Femur (tissue), 1 donor: ENCODE data around the gene MKNK2.

Experiments
- DNase-seq: peaks from one replicate; pipeline ENCODE4 v3.0.0-alpha.2; 2017

Gene MKNK2

DNA sequence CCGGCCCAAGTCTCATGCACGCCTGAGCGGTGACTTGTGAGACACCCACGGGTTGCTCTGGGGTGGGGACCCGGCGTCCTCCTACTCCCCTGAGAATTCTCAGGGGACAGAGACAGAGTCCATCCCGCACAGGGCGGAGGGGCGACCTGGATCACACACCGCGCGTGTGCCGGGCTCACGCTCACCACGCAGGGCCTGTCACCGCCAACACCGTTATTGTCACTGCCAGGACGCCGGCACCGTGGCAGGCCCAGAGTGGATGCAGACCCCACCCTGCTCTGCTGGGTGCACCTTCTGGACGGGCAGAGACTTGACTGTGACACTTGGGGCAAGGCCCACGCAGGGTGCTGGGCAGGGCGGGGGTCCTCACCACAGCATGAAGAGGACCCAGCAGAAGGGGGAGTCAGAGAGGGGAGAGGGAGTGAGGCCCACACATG lies 28.8 kb upstream of the MKNK2 start:
- DNase-seq = no peak

DNA sequence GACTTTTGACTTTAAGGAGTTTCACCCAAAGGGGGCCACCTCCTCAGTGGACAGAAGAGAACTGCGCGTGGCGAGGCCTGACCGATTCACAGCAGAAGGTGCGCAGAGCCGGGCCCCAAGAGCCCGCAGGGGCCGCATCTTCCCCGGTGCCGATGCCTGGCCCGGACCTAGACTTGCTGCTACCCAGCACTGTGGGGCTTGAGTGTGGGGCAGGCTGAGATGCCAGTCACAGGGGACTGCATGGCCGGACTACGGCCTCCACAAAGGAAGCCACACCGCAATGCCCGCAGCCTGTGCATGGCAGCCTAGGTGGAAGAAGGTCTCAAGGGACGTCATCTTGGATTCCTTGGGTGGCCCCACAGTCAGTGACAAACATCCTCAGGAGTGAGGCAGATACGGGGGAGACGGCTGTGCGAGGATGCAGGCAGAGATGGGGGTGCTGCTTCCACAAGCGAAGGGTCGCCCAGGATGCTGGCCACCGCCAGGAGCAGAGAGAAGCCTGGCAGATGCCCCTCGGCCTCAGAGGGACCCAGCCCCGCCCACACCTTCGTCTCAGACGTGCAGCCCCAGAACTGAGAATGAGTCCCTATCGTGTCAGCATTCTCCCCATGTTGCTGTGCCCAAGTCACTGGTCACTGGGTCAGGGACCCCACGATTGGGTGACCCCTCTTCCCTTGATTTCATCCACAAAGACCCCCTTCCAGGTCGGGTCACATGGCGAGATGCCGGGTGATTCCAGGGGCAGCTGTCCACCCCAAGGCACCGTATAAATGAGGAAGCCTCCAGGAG lies 28.2 kb upstream of the MKNK2 start:
- DNase-seq = no peak

DNA sequence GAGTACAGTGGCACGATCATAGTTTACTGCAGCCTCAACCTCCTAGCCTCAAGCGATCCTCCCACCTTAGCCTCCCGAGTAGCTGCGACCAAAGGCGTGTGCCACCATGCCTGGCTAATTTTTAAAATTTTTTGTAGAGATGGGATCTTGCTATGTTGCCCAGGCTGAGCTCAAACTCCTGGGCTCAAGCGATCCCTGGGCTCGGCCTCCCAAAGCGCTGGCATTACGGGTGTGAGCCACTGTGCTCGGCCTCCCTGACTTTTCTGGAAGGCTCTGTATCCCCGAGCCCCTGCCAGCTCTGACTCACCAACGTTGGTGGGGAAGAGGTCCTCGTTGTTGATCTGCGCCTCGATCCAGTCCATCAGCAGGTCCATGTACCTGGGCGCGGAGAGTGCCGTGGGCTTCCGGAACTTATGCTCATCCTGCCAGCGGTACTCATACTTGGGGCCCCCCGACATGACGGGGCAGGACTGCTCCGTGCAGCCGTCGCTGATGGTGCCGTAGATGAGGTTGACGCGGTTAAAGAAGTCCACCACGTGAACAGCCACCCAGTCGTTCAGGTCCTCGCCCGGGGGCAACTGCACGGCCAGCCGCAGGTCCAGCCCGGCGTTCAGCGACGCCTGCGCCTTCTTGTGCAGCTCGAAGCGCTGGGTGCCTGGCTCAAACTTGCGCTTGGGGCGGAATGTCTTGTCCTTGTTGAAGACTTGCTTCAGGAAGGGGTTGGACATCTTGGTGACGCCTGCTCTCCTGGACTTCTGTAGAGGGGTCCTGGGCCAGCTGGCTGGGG lies 27.0 kb upstream of the MKNK2 start:
- no peak for DNase-seq

GRCh38 chr19:2077398-2077797 lies 26.4 kb upstream of the MKNK2 start:
- DNase-seq = no peak

GRCh38 chr19:2076526-2076944 lies 25.5 kb upstream of the MKNK2 start:
- no peak for DNase-seq

GRCh38 chr19:2072757-2073551 lies 21.9 kb upstream of the MKNK2 start:
- no peak for DNase-seq

- DNase-seq = no peak
These were observed 20.1 kb upstream of the MKNK2 start for GRCh38 chr19:2070986-2071673.

DNA sequence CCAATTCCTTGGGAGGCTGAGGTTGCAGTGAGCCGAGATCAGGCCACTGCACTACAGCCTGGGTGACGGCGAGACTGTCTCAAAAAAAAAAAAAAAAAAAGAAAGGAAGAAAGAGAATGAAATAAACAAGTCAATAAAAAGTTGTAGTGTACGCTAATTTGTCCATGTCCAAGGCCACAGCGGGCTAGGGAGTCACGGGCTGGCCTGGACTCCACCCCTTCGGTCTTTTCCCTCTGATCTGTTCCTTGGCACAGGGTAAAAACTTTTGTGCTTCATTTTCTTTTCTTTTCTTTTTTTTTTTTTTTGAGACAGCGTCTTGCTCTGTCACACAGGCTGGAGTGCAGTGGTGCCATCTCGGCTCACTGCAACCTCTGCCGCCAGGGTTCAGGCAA lies 19.4 kb upstream of the MKNK2 start:
- DNase-seq = no peak

- DNase-seq = peak; percentile 62
These were observed 13.9 kb upstream of the MKNK2 start for GRCh38 chr19:2064788-2065524.

GRCh38 chr19:2064395-2064787 lies 13.3 kb upstream of the MKNK2 start:
- DNase-seq = peak; percentile 21

DNA sequence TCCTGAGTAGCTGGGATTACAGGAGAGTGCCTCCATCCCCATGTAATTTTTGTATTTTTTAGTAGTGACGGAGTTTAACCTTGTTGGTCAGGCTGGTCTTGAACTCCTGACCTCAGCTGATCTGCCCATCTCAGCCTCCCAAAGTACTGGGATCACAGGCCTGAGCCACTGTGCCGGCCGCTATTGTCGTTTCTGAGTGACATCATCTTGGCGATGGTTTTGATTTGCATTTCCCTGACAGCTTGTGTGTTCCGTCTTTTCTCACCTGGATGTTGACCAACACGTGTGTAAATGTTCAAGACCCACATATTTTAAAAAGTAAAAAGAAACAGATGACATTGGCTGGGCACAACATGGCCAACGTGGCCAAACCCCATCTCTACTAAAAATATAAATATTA lies 12.8 kb upstream of the MKNK2 start:
- DNase-seq = no peak

DNA sequence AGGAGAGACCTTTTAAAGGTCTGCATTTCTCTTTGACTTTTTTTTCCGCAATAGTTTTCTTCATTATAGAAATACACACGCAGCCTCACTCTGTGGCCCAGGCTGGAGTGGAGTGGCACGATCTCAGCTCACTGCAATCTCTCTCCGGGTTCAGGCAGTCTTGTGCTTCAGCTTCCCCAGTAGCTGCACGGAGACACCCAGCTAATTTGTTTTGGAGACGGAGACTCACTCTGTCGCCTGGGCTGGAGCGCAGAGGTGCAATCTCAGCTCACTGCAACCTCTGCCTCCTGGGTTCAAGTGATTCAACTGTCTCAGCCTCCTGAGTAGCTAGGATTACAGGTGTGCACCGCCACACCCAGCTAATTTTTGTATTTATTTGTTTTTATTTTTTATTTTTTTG lies 11.7 kb upstream of the MKNK2 start:
- DNase-seq = peak; percentile 17

- peak; percentile 21 for DNase-seq
These were observed 11.3 kb upstream of the MKNK2 start for GRCh38 chr19:2062389-2062729.

GRCh38 chr19:2061495-2062388 lies 10.7 kb upstream of the MKNK2 start:
- peak; percentile 99 for DNase-seq

DNA sequence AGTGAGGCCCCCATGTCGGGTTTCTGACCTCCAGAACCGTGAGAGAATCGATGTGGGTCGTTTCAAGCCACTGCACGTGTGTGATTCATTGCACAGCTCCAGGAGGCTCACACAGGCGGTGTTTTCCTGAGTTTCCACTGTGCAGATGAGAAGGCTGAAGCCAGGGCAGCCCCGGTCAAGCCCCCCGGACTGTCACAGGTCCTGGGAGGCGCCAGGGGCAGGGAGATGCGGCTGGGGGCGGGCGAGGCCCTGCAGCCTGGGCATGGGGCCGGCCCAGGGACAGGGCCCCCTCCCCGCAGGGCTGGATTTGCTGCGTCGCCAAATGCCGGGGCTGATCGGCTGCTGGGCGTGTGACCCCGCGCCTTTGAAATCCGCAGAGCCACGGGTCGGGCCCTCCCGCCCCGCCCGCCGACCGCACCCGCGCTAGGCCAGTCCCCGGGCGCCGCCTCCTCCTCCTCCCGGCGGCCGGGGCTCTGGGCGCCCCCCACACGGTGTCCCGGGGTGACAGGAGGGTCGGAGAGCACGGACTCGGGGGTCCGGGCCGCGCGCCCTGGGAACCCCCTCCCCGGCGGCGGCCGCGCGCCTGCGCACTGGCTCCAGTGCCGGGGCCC lies 9.9 kb upstream of the MKNK2 start:
- peak; percentile 87 for DNase-seq

DNA sequence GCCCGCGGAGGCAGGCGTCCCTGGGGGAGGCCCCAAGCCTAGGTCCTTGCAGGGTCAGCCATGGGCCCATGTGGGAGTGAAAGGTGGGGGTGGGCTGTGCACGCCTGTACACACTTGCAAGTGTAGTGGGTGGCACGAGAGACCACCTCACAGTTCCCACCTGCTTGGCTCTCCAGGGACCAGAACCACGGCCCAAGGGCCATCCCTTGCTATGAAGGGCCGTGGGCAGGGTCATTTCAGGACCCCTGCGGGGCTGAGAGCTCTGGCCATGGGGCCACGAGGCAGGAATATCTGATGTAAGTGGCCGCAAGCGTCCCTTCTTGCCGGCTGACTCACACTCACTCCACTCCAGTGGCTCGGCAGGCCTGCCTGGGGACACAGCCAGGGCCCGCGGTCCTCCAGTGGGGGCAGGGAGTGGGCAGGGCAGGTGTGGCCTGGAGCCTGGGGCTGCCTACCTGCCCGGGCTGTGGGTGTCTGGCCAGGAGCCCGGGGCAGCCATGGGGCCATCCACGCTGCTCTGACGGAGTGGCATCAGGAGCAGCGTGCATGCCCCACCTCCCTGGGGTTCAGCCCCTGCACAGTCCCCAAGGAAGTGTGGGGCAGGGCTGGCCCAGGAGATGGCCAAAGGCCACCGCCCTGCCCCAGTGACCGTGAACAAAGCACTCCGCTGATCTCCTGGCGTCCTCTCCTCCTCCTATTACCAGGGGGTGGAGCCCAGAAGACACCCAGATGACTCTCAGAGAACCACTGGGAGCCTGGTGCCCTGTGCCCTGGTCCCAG lies 8.6 kb upstream of the MKNK2 start:
- peak; percentile 51 for DNase-seq

GRCh38 chr19:2058570-2059421 lies 7.8 kb upstream of the MKNK2 start:
- peak; percentile 23 for DNase-seq
